Measurements from ENCODE around the gene PIMREG.
"Not testable (repeated sequence)": the region's sequence is repeated elsewhere in the genome, so short reads cannot be mapped to it uniquely, and the experiment has no call there.

The PIMREG gene

GRCh38 chr17:6474376-6474775 lies 30.1 kb downstream of the PIMREG start:
- Histone ChIP-seq H3K4me2 (no peak overlapping the region), H3K36me3 (no peaks in the 10 kb centered on the region), H3K9ac (no peak overlapping the region), H3K4me3 (no peak overlapping the region), H3K4me1 (peaks cover 33% of the 10 kb centered on the region), H3K9me3 (no peaks in the 10 kb centered on the region), H3K27ac (no peak overlapping the region), H3K27me3 (no peaks in the 10 kb centered on the region), H4K20me1 (no peaks in the 10 kb centered on the region)
- TF ChIP-seq Cebpa-rat (IDR thresholded peaks at IDR 0.05): no peak

- no peak overlapping the region for H3K27ac ChIP-seq
- H3K9ac ChIP-seq: no peak overlapping the region
- no peaks in the 10 kb centered on the region for H3K27me3 ChIP-seq
- H3K4me1 ChIP-seq: peaks cover 33% of the 10 kb centered on the region
- H3K36me3 ChIP-seq: no peaks in the 10 kb centered on the region
- H3K4me2 ChIP-seq: no peak overlapping the region
- TF ChIP-seq Cebpa-rat (IDR thresholded peaks at IDR 0.05): no peak
- H4K20me1 ChIP-seq: no peaks in the 10 kb centered on the region
- H3K4me3 ChIP-seq: no peak overlapping the region
- no peaks in the 10 kb centered on the region for H3K9me3 ChIP-seq
These were observed 30.7 kb downstream of the PIMREG start for GRCh38 chr17:6474906-6475305.

GRCh38 chr17:6475411-6475810 lies 31.2 kb downstream of the PIMREG start:
- H3K36me3 ChIP-seq: no peaks in the 10 kb centered on the region
- no peak overlapping the region for H3K4me3 ChIP-seq
- no peak overlapping the region for H3K4me2 ChIP-seq
- no peaks in the 10 kb centered on the region for H4K20me1 ChIP-seq
- no peaks in the 10 kb centered on the region for H3K9me3 ChIP-seq
- TF ChIP-seq Cebpa-rat (IDR thresholded peaks at IDR 0.05): no peak
- no peaks in the 10 kb centered on the region for H3K27me3 ChIP-seq
- H3K27ac ChIP-seq: no peak overlapping the region
- peaks cover 33% of the 10 kb centered on the region for H3K4me1 ChIP-seq
- H3K9ac ChIP-seq: no peak overlapping the region

DNA sequence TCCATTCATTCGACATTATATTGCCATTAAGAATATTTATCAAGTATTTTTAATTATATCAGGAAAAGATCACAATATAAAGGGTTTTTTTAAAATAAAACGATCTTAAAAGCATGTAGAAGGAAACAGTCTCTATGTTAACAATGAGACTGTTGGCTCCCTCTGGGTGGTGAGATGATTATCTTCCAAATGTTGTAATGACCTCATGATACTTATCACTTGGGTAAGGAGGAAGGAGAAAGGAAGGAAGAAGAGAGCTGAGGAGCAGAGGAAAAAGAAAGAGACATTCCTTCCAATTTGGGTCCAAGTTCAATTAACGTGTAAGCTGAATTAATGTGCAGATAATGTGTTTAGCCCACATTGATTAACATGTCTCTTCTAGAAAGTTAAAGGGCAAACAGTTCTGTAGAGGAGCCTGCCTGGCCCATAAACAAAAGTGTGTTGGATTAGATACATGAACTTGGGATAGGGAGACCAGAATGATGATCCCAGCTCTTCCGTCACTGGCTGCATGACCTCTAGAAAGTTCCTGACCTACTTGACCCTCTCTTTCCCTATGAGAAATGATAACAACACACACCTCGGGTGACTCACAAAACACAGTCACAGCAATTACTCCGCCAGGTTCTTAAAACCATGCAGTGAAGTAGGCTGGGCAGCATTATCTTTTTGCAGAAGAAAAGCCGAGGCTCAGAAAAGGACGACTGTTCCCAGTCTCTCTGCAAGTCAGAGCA lies 32.0 kb downstream of the PIMREG start:
- Histone ChIP-seq H3K36me3 (no peaks in the 10 kb centered on the region), H3K27me3 (no peaks in the 10 kb centered on the region), H3K9me3 (no peaks in the 10 kb centered on the region), H3K4me1 (peaks cover 27% of the 10 kb centered on the region), H3K4me2 (no peak overlapping the region), H3K9ac (no peak overlapping the region), H3K27ac (no peak overlapping the region), H3K4me3 (no peak overlapping the region), H4K20me1 (no peaks in the 10 kb centered on the region)
- TF ChIP-seq Cebpa-rat (IDR thresholded peaks at IDR 0.05): no peak

GRCh38 chr17:6476810-6477179 lies 32.5 kb downstream of the PIMREG start:
- Histone ChIP-seq H3K27ac (no peak overlapping the region), H3K27me3 (no peaks in the 10 kb centered on the region), H3K9ac (no peak overlapping the region), H3K4me2 (0 out of 2 replicates have a peak overlapping the region, but pooled peaks have one; percentile 14), H3K36me3 (no peaks in the 10 kb centered on the region), H4K20me1 (no peaks in the 10 kb centered on the region), H3K9me3 (no peaks in the 10 kb centered on the region), H3K4me1 (peaks cover 22% of the 10 kb centered on the region), H3K4me3 (no peak overlapping the region)
- TF ChIP-seq Cebpa-rat (IDR thresholded peaks at IDR 0.05): no peak

GRCh38 chr17:6477831-6478383 lies 33.7 kb downstream of the PIMREG start:
- Histone ChIP-seq H3K4me3 (no peak overlapping the region), H3K27me3 (no peaks in the 10 kb centered on the region), H3K27ac (no peak overlapping the region), H4K20me1 (no peaks in the 10 kb centered on the region), H3K36me3 (no peaks in the 10 kb centered on the region), H3K9ac (no peak overlapping the region), H3K4me1 (peaks cover 11% of the 10 kb centered on the region), H3K9me3 (no peaks in the 10 kb centered on the region), H3K4me2 (no peak overlapping the region)
- TF ChIP-seq Cebpa-rat (IDR thresholded peaks at IDR 0.05): no peak

GRCh38 chr17:6478486-6478885 lies 34.2 kb downstream of the PIMREG start:
- no peak overlapping the region for H3K4me2 ChIP-seq
- H3K9ac ChIP-seq: no peak overlapping the region
- TF ChIP-seq Cebpa-rat (IDR thresholded peaks at IDR 0.05): no peak
- H3K4me3 ChIP-seq: no peak overlapping the region
- peaks cover 6% of the 10 kb centered on the region for H3K4me1 ChIP-seq
- no peaks in the 10 kb centered on the region for H3K36me3 ChIP-seq
- H3K27ac ChIP-seq: no peak overlapping the region
- no peaks in the 10 kb centered on the region for H3K27me3 ChIP-seq
- no peaks in the 10 kb centered on the region for H4K20me1 ChIP-seq
- H3K9me3 ChIP-seq: no peaks in the 10 kb centered on the region

DNA sequence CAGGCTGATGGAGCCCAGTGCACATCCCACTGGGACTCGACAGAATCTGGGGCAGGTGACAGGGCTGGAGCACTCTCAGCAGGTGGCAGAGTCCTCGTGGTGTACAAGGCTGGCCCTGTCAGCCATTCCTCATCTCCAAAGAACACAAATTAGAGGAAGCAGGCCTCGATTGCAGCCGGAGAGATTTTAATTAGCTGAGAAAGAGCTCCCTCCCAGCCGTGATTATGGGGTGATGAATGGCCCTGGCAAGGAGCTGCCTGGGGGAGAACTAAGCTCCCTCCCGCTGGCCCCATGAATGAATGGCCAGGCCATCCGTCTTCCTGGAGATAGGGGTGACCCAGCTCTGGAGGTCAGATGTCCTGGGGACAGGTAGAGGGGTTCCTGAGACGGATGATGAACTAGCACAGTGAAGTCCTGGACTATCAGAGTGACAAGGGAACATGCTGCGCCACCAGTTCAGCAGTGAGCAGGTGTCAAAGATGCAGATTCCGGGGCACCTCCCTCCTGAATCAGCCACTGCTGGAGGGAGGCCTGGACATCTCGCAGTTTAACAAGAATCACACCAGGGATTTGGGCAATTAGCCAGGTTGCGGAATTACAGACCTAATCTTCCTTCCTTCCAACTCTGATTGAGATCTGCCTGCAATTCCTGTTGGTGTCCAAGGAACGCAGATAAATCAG lies 35.5 kb downstream of the PIMREG start:
- Histone ChIP-seq H3K4me1 (peaks cover 6% of the 10 kb centered on the region), H3K27me3 (no peaks in the 10 kb centered on the region), H3K4me2 (no peak overlapping the region), H3K36me3 (no peaks in the 10 kb centered on the region), H3K4me3 (no peak overlapping the region), H4K20me1 (no peaks in the 10 kb centered on the region), H3K9me3 (no peaks in the 10 kb centered on the region), H3K9ac (no peak overlapping the region), H3K27ac (no peak overlapping the region)
- no peak for TF ChIP-seq Cebpa-rat (IDR thresholded peaks at IDR 0.05)

DNA sequence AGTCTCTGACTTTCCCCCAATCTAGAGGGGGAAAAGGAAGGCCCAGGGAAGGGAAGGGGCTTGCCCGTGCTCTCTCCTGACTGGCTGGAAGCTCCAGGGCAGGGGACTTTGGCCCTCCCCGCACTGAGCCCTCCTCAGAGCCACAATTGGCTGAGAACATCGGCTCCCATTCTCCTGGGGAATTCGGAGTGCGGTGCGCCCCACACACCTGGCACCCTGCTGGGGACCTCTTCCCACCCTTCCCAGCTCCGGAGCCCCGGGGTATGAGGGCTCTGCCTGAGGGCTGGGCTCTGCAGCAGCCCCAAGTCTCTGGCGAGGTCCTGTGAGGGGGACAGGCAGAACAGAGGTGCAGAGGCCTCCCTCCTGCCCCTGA lies 36.0 kb downstream of the PIMREG start:
- no peak overlapping the region for H3K9ac ChIP-seq
- H3K27me3 ChIP-seq: no peaks in the 10 kb centered on the region
- TF ChIP-seq Cebpa-rat (IDR thresholded peaks at IDR 0.05): no peak

GRCh38 chr17:6482105-6482455 lies 37.8 kb downstream of the PIMREG start:
- Histone ChIP-seq H3K27ac (no peak overlapping the region), H3K9me3 (no peaks in the 10 kb centered on the region), H3K4me2 (no peak overlapping the region), H3K36me3 (no peaks in the 10 kb centered on the region), H3K9ac (no peak overlapping the region), H3K27me3 (no peaks in the 10 kb centered on the region), H4K20me1 (no peaks in the 10 kb centered on the region), H3K4me3 (no peak overlapping the region), H3K4me1 (peaks cover 5% of the 10 kb centered on the region)
- no peak for TF ChIP-seq Cebpa-rat (IDR thresholded peaks at IDR 0.05)

More for the DNA sequence above, 36.0 kb downstream of the PIMREG start:
- no peaks in the 10 kb centered on the region for H4K20me1 ChIP-seq
- no peak overlapping the region for H3K4me2 ChIP-seq
- H3K27ac ChIP-seq: no peak overlapping the region
- H3K36me3 ChIP-seq: no peaks in the 10 kb centered on the region
- H3K9me3 ChIP-seq: no peaks in the 10 kb centered on the region
- H3K4me1 ChIP-seq: peaks cover 6% of the 10 kb centered on the region
- no peak overlapping the region for H3K4me3 ChIP-seq

DNA sequence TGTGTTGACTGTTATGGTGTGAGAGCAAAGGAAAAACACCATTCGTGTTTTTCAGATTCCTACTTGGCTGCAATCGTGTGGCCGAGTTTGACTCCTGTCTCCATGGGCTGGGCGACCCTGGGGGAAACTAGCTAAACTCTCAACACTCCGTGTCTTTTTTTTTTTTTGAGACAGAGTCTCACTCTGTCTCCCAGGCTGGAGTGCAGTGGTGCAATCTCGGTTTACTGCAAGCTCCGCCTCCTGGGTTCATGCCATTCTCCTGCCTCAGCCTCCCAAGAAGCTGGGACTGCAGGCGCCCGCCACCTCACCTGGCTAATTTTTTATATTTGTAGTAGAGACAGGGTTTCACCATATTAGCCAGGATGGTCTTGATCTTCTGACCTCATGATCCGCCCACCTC lies 38.5 kb downstream of the PIMREG start:
- not testable (repeated sequence) for H3K27me3 ChIP-seq, H3K4me3 ChIP-seq, H3K9ac ChIP-seq, H3K4me2 ChIP-seq, H3K4me1 ChIP-seq, H4K20me1 ChIP-seq, H3K9me3 ChIP-seq, H3K27ac ChIP-seq, H3K36me3 ChIP-seq
